GM12892 (cell line): ENCODE results near the gene SYVN1.

Experiments
- POLR2A ChIP-seq: IDR thresholded peaks from 2 replicates; pipeline ENCODE4 v1.6.1; 2011; ENCODE audit warnings: low read depth, low read length, control low read depth
- POLR2AphosphoS5 ChIP-seq: IDR thresholded peaks from 2 replicates; pipeline ENCODE4 v1.6.1; 2011; ENCODE audit warnings: low read depth, low read length, control low read depth
- TAF1 ChIP-seq: IDR thresholded peaks from 2 replicates; pipeline ENCODE4 v1.6.1; 2011; ENCODE audit warnings: low read depth, mild to moderate bottlenecking, control low read depth, low read length, borderline replicate concordance

DNA sequence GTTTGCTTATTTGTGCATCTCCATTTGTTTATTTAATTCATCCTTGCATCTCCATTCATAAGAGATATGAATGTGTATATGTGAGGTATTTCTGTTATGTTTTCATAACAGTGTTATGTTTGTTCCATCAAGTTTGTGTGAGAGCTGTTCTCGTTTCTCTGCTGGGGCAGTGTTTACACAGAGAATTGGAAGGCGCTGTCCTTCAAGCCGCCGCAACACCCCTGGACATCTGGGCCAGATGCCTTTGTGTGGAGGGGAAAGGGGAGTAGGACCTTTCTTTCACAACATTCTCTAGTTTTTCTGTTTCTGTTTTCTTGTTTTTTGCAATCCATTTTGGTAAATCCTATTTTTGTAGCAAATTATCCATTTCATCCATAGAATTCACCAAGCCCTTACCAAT lies 29.7 kb downstream of the SYVN1 start:
- TF ChIP-seq POLR2A: no peak
- TF ChIP-seq TAF1: no peak
- no peak for TF ChIP-seq POLR2AphosphoS5
